Endothelial cell of umbilical vein (primary cell): ENCODE measurements around the gene ADCY2. TPM values are rescaled to one million over a fixed set of nuclear protein-coding genes. Genes with fewer than 3 reads are reported as not detected.

Experiments
- BruUV-seq: library from RNA; stranded (reverse); fragments of 400-500 nt; replicated peaks from 2 replicates; lab custom pipeline; 2021; lab: Mats Ljungman, UMichigan
- CTCF ChIA-PET: fragments of 300-600, 350-600 bp; sonication (Branson Sonifier 250); formaldehyde crosslinking; loops from one replicate; lab custom pipeline; 2021; ENCODE audit warnings: antibody characterized with exemption, inconsistent platforms; lab: Charles Lee
- POLR2A ChIA-PET: fragments of 300-600, 350-600 bp; sonication (Branson Sonifier 250); formaldehyde crosslinking; loops from one replicate; lab custom pipeline; 2021; ENCODE audit warnings: antibody characterized with exemption, inconsistent platforms; lab: Charles Lee
- DNase-seq: peaks from one replicate; pipeline ENCODE4 v3.0.0-alpha.2; 2011; ENCODE audit warnings: low read depth, low spot score
- FAIRE-seq: peaks from 2 replicates; lab custom pipeline; 2011; peaks lifted over from hg19 to GRCh38; lab: Jason Lieb, UNC
- H2AFZ ChIP-seq: 2 replicates; pipeline ENCODE4 v1.6.0; 2012; ENCODE audit warnings: low read depth, low read length, control low read depth, inconsistent platforms
- H3K27ac ChIP-seq: 2 replicates; pipeline ENCODE4 v1.5.1; 2011; ENCODE audit warnings: low read depth, mild to moderate bottlenecking, control low read depth, low read length, moderate library complexity; ENCODE audit not compliant: insufficient read depth
- H3K27me3 ChIP-seq, 2 experiments: 2 replicates each; pipeline versions ENCODE4 v1.6.0 to v1.6.1; 2011; ENCODE audit warnings: low read length in 2 of 2, mixed read lengths in 1 of 2; ENCODE audit not compliant: control insufficient read depth in 2 of 2, insufficient read depth in 2 of 2
- H3K36me3 ChIP-seq, 2 experiments: 2 replicates in 1 of 2; 3 replicates in 1 of 2; pipeline ENCODE4 v1.5.1; 2011; ENCODE audit warnings: low read length in 2 of 2, mild to moderate bottlenecking in 1 of 2, moderate library complexity in 1 of 2; ENCODE audit not compliant: control insufficient read depth in 2 of 2, insufficient read depth in 2 of 2; ENCODE audit errors: extremely low read depth in 1 of 2
- H3K4me1 ChIP-seq: 3 replicates; pipeline ENCODE4 v1.5.1; 2011; ENCODE audit warnings: mild to moderate bottlenecking, low read length; ENCODE audit not compliant: control insufficient read depth, insufficient read depth; ENCODE audit errors: extremely low read depth
- H3K4me2 ChIP-seq: 2 replicates; pipeline ENCODE4 v1.6.1; 2011; ENCODE audit warnings: low read length, control low read depth, mixed read lengths; ENCODE audit not compliant: insufficient read depth
- H3K4me3 ChIP-seq, 3 experiments: fragments of 200-600 bp in 1 of 3; sonication (generic), shearing (Covaris generic) in 1 of 3; replicated peaks in 1 of 3; 2 replicates each; pipeline ENCODE4 v1.5.1; 2011 to 2016; ENCODE audit warnings: control low read depth in 3 of 3, low read length in 3 of 3, mild to moderate bottlenecking in 2 of 3, inconsistent platforms in 1 of 3, low read depth in 1 of 3, moderate library complexity in 1 of 3; ENCODE audit not compliant: insufficient read depth in 1 of 3
- H3K79me2 ChIP-seq: 2 replicates; pipeline ENCODE4 v1.6.0; 2012; ENCODE audit warnings: low read length, inconsistent platforms; ENCODE audit not compliant: control insufficient read depth, insufficient read depth
- H3K9ac ChIP-seq: replicated peaks from 2 replicates; pipeline ENCODE3; 2011; ENCODE audit warnings: low read length, control low read depth; ENCODE audit not compliant: insufficient read depth; ENCODE audit errors: extremely low read depth
- H3K9me1 ChIP-seq: replicated peaks from 3 replicates; pipeline ENCODE4 v1.6.0; 2011; ENCODE audit warnings: mild to moderate bottlenecking, low read length; ENCODE audit not compliant: control insufficient read depth, insufficient read depth; ENCODE audit errors: extremely low read depth
- H3K9me3 ChIP-seq: replicated peaks from 2 replicates; pipeline ENCODE4 v1.5.1; 2012; ENCODE audit warnings: low read length, inconsistent platforms; ENCODE audit not compliant: control insufficient read depth, insufficient read depth
- H4K20me1 ChIP-seq: replicated peaks from 2 replicates; pipeline ENCODE3; 2011; ENCODE audit warnings: mild to moderate bottlenecking, low read length; ENCODE audit not compliant: control insufficient read depth, insufficient read depth; ENCODE audit errors: extremely low read depth
- CTCF ChIP-seq, 2 donors: IDR thresholded peaks; 1 replicate in 1 of 2; 2 replicates in 1 of 2; pipeline ENCODE4 v1.5.1; 2011; ENCODE audit warnings: low read length in 2 of 2, mild to moderate bottlenecking in 2 of 2, moderate library complexity in 2 of 2, control low read depth in 1 of 2, inconsistent platforms in 1 of 2, low read depth in 1 of 2; ENCODE audit not compliant: insufficient read depth in 1 of 2; ENCODE audit errors: extremely low read depth in 1 of 2
- EZH2 ChIP-seq: IDR thresholded peaks from 2 replicates; pipeline ENCODE4 v1.6.1; 2012; ENCODE audit warnings: borderline replicate concordance, low read depth, mild to moderate bottlenecking, moderate library complexity, low read length, inconsistent platforms; ENCODE audit not compliant: severe bottlenecking
- FOS ChIP-seq: IDR thresholded peaks from 2 replicates; pipeline ENCODE4 v1.6.1; 2011; ENCODE audit warnings: mild to moderate bottlenecking, low read length, moderate library complexity, borderline replicate concordance; ENCODE audit not compliant: insufficient read depth
- GATA2 ChIP-seq: IDR thresholded peaks from 2 replicates; pipeline ENCODE4 v1.7.0; 2011; ENCODE audit warnings: low read depth, mild to moderate bottlenecking, moderate library complexity, mixed read lengths, low read length; ENCODE audit not compliant: insufficient read length, insufficient read depth
- JUN ChIP-seq: IDR thresholded peaks from 2 replicates; pipeline ENCODE4 v1.6.1; 2011; ENCODE audit warnings: borderline replicate concordance, low read depth; ENCODE audit not compliant: insufficient read length, insufficient read depth
- MAX ChIP-seq: IDR thresholded peaks from 2 replicates; pipeline ENCODE4 v1.6.1; 2011; ENCODE audit not compliant: insufficient read depth, insufficient read length
- MYC ChIP-seq: IDR thresholded peaks from one replicate; pipeline ENCODE4 v1.6.1; 2011; ENCODE audit warnings: mild to moderate bottlenecking, low read depth, low read length
- POLR2A ChIP-seq: IDR thresholded peaks from 2 replicates; pipeline ENCODE4 v1.6.1; 2012; ENCODE audit warnings: low read depth, mild to moderate bottlenecking, control low read depth, low read length
- POLR2AphosphoS5 ChIP-seq: IDR thresholded peaks from 2 replicates; pipeline ENCODE4 v1.6.1; 2012; ENCODE audit warnings: low read depth, mild to moderate bottlenecking, control low read depth, low read length, moderate library complexity; ENCODE audit not compliant: insufficient read depth
- dilution Hi-C: fragments of 300-500 bp; cut with MboI; formaldehyde crosslinking; loops from one replicate; pipeline ENCODE4 v1.15.0; 2019; ENCODE audit warnings: low sequenced_read_pairs; ENCODE audit not compliant: extremely low pct_ligation_motif_present
- intact Hi-C: fragments of 100-400 bp; cut with micrococcal nuclease; formaldehyde crosslinking; loops from one replicate; pipeline ENCODE4 v1.10.0; 2022
- polyA plus RNA-seq, 4 experiments: library from polyadenylated mRNA; depleted of rRNA in 3 of 4; stranded (reverse) in 3 of 4; unstranded in 1 of 4; fragments of >200 nt; gene quantifications; 2 replicates each; pipeline versions ENCODE4 v1.2.1 to v1.2.3, GENCODE V29; 2011 to 2012; ENCODE audit warnings: missing spikeins in 1 of 4
- total RNA-seq: library from RNA; stranded (reverse); gene quantifications from 2 replicates; pipeline ENCODE4 v1.2.3, GENCODE V29; 2021

ADCY2 gene
- total and polyA plus RNA-seq, 2 donors (not counting 3 experiments of a cell fraction or from before 2014, with no cell fraction given) = under 0.01 TPM; not detected in 1

- FAIRE-seq (no peak), DNase-seq (no peak)
- no peak overlapping the region for H3K27ac ChIP-seq
- no peak overlapping the region for H3K9ac ChIP-seq
- H3K27me3 ChIP-seq = no peaks in the 10 kb centered on the region
- peaks cover 18% of the 10 kb centered on the region for H3K4me1 ChIP-seq
- dilution Hi-C loops = no loop called here
- no peak overlapping the region for H3K4me2 ChIP-seq
- no peak overlapping the region for H3K4me3 ChIP-seq
- H3K79me2 ChIP-seq = peaks cover 54% of the 10 kb centered on the region
- H4K20me1 ChIP-seq = no peaks in the 10 kb centered on the region
- H2AFZ ChIP-seq = no peak overlapping the region
- TF ChIP-seq JUN (no peak), POLR2AphosphoS5 (no peak), GATA2 (no peak), FOS (no peak), EZH2 (no peak), MYC (no peak), POLR2A (no peak)
- H3K36me3 ChIP-seq = peaks cover 0 to 2% of the 10 kb centered on the region in 2 experiments
- intact Hi-C loops = no loop called here
- ChIA-PET CTCF (interaction anchor here (1.5 kb wide), 2 partner anchors 16 to 20 kb away, joined by 3 to 5 read pairs; partner anchors contain the start of gene CFAP90), POLR2A (no interaction called here)
- no peaks in the 10 kb centered on the region for H3K9me1 ChIP-seq
- no peaks in the 10 kb centered on the region for H3K9me3 ChIP-seq
- BruUV-seq = no TSS peak
These were observed 471.3 kb downstream of the ADCY2 start for GRCh38 chr5:7867260-7867659.

- BruUV-seq = TSS peak; percentile 47
These were observed 472.5 kb downstream of the ADCY2 start for GRCh38 chr5:7868427-7868772.

More at GRCh38 chr5:7868427-7868772, 472.5 kb downstream of the ADCY2 start:
- H3K27ac ChIP-seq = peak overlapping the region; percentile 15
- H3K79me2 ChIP-seq = peaks cover 65% of the 10 kb centered on the region
- FAIRE-seq (no peak), DNase-seq (no peak)
- dilution Hi-C loops = no loop called here
- no peaks in the 10 kb centered on the region for H3K9me3 ChIP-seq
- H3K36me3 ChIP-seq = no peaks in the 10 kb centered on the region
- H3K4me2 ChIP-seq = peak overlapping the region; percentile 96
- POLR2A ChIA-PET = interaction anchor here (1.7 kb wide), 1 partner anchor 19 kb away, joined by 3 read pairs; no protein-coding TSS in a partner anchor
- H3K9me1 ChIP-seq = no peaks in the 10 kb centered on the region
- peak overlapping the region; percentile 83 to 100 (median 93) for H3K4me3 ChIP-seq
- no peaks in the 10 kb centered on the region for H4K20me1 ChIP-seq
- peaks cover 18% of the 10 kb centered on the region for H3K4me1 ChIP-seq
- TF ChIP-seq CTCF (IDR thresholded peaks at IDR 0.05; ENCODE audit: extremely low read depth in 1 of 2, insufficient read depth in 1 of 2, low read depth in 1 of 2, low read length in 2 of 2) = no peak
- no peak for TF ChIP-seq FOS
- TF ChIP-seq POLR2A = no peak
- no peak for TF ChIP-seq EZH2
- TF ChIP-seq MYC = no peak
- TF ChIP-seq POLR2AphosphoS5 = no peak
- no peak for TF ChIP-seq GATA2
- no peak for TF ChIP-seq JUN
- no peak for TF ChIP-seq MAX
- H2AFZ ChIP-seq = peak overlapping the region; percentile 77
- intact Hi-C loops = no loop called here
- CTCF ChIA-PET = interaction anchor here (0.6 to 1.9 kb wide), 5 partner anchors 10 to 28 kb away, joined by 3 to 13 read pairs (median 5); no protein-coding TSS in a partner anchor
- H3K9ac ChIP-seq = peak overlapping the region; percentile 75
- H3K27me3 ChIP-seq = no peaks in the 10 kb centered on the region
